B cell (primary cell): Measurements from ENCODE around the gene MYO16. TPM values are rescaled to one million over a fixed set of nuclear protein-coding genes. Genes with fewer than 3 reads are reported as not detected.

Experiments used
- ATAC-seq: fragments of 200-7000 bp; cut with Tn5 transposase; one replicate; pipeline ENCODE4 v1.10.0; 2021; ENCODE audit warnings: low read depth, mild to moderate bottlenecking, moderate number of reproducible peaks, moderate library complexity
- CTCF ChIA-PET: fragments of 350-600 bp; sonication (Branson Sonifier 250); formaldehyde crosslinking; loops from one replicate; lab custom pipeline; 2021; ENCODE audit warnings: antibody characterized with exemption, inconsistent platforms; lab: Charles Lee
- POLR2A ChIA-PET: fragments of 350-600 bp; sonication (Branson Sonifier 250); formaldehyde crosslinking; loops from one replicate; lab custom pipeline; 2021; ENCODE audit warnings: antibody characterized with exemption; lab: Charles Lee
- DNase-seq: peaks from one replicate; pipeline ENCODE4 v3.0.0; 2013
- H2AFZ ChIP-seq: 2 replicates; pipeline ENCODE4 v1.6.1; 2012; ENCODE audit warnings: mild to moderate bottlenecking, low read depth, low read length; ENCODE audit not compliant: insufficient read depth, poor library complexity, severe bottlenecking
- H3K27ac ChIP-seq, 2 donors: 1 replicate in 1 of 2; 2 replicates in 1 of 2; pipeline ENCODE4 v1.5.1; 2012 to 2013; ENCODE audit warnings: low read length in 2 of 2, mild to moderate bottlenecking in 2 of 2, moderate library complexity in 1 of 2
- H3K27me3 ChIP-seq, 4 experiments: fragments of 200-600 bp in 1 of 4; sonication (generic) in 1 of 4; replicated peaks in 1 of 4; 1 replicate in 2 of 4; 2 replicates in 2 of 4; pipeline versions ENCODE4 v1.6.1 to v1.7.0; 2013 to 2016; ENCODE audit warnings: low read length in 3 of 4, mild to moderate bottlenecking in 2 of 4, mixed read lengths in 1 of 4, moderate library complexity in 1 of 4; ENCODE audit not compliant: insufficient read depth in 4 of 4, control insufficient read depth in 3 of 4; ENCODE audit errors: control extremely low read depth in 1 of 4
- H3K36me3 ChIP-seq, 2 experiments: replicated peaks in 1 of 2; 1 replicate in 1 of 2; 2 replicates in 1 of 2; pipeline versions ENCODE4 v1.6.1 to v1.7.1; 2013; ENCODE audit warnings: low read length in 1 of 2; ENCODE audit not compliant: insufficient read depth in 2 of 2, control insufficient read depth in 1 of 2; ENCODE audit errors: control extremely low read depth in 1 of 2, extremely low read depth in 1 of 2
- H3K4me1 ChIP-seq, 2 donors: fragments of 200-600 bp in 1 of 2; sonication (generic) in 1 of 2; 1 replicate in 1 of 2; 2 replicates in 1 of 2; pipeline versions ENCODE4 v1.5.1 to v1.6.1; 2013 to 2017; ENCODE audit warnings: low read length in 2 of 2; ENCODE audit not compliant: control insufficient read depth in 2 of 2, insufficient read depth in 2 of 2
- H3K4me2 ChIP-seq: replicated peaks from 2 replicates; pipeline ENCODE3; 2012; ENCODE audit warnings: mild to moderate bottlenecking, low read depth, low read length; ENCODE audit not compliant: poor library complexity, severe bottlenecking
- H3K4me3 ChIP-seq, 5 experiments: fragments of 200-600 bp in 1 of 5; sonication (generic) in 1 of 5; 1 replicate in 3 of 5; 2 replicates in 2 of 5; pipeline versions ENCODE4 v1.5.1 to v1.7.0; 2011 to 2016; ENCODE audit warnings: low read length in 4 of 5, mild to moderate bottlenecking in 4 of 5, low read depth in 2 of 5, control low read depth in 1 of 5, moderate library complexity in 1 of 5; ENCODE audit not compliant: insufficient read depth in 1 of 5; ENCODE audit errors: control extremely low read depth in 1 of 5, extremely low read depth in 1 of 5
- H3K79me2 ChIP-seq: fragments of 200-600 bp; sonication (generic); one replicate; pipeline ENCODE4 v1.6.0; 2016; ENCODE audit warnings: low read length; ENCODE audit not compliant: control insufficient read depth, insufficient read depth
- H3K9ac ChIP-seq: fragments of 200-600 bp; sonication (generic); 2 replicates; pipeline ENCODE4 v1.6.1; 2017; ENCODE audit warnings: mild to moderate bottlenecking, low read length, moderate library complexity
- H3K9me3 ChIP-seq, 3 donors: one replicate each; pipeline versions ENCODE4 v1.6.1 to v1.7.1; 2013; ENCODE audit warnings: low read length in 2 of 3; ENCODE audit not compliant: control insufficient read depth in 2 of 3, insufficient read depth in 1 of 3; ENCODE audit errors: control extremely low read depth in 1 of 3
- H4K20me1 ChIP-seq: 2 replicates; pipeline ENCODE4 v1.6.0; 2012; ENCODE audit warnings: mild to moderate bottlenecking, low read length; ENCODE audit not compliant: insufficient read depth, control insufficient read depth, poor library complexity, severe bottlenecking
- H3K27ac Mint-ChIP-seq: one replicate; pipeline ENCODE4 v1.8.0; 2021; ENCODE audit warnings: mixed read lengths
- H3K27me3 Mint-ChIP-seq: one replicate; pipeline ENCODE4 v1.8.0; 2021; ENCODE audit warnings: mixed read lengths
- H3K4me1 Mint-ChIP-seq: one replicate; pipeline ENCODE4 v1.8.0; 2021; ENCODE audit warnings: mixed read lengths
- H3K4me3 Mint-ChIP-seq: one replicate; pipeline ENCODE4 v1.8.0; 2021; ENCODE audit warnings: mixed read lengths
- H3K9me3 Mint-ChIP-seq: one replicate; pipeline ENCODE4 v1.8.0; 2022; ENCODE audit warnings: mixed read lengths; ENCODE audit not compliant: insufficient read depth
- EZH2 ChIP-seq: IDR thresholded peaks from 2 replicates; pipeline ENCODE4 v1.6.1; 2012; ENCODE audit warnings: borderline replicate concordance, low read depth, mild to moderate bottlenecking, moderate library complexity, low read length; ENCODE audit not compliant: insufficient read depth, poor library complexity, severe bottlenecking
- WGBS: methylation state at CpG from one replicate; pipeline ENCODE4 v1.1.5; 2013; ENCODE audit warnings: missing lambda C conversion rate; ENCODE audit not compliant: insufficient coverage; 5-methylcytosine and 5-hydroxymethylcytosine counted together
- intact Hi-C: fragments of 100-400 bp; cut with micrococcal nuclease; formaldehyde crosslinking; loops from one replicate; pipeline ENCODE4 v1.10.0; 2022
- polyA plus RNA-seq: library from polyadenylated mRNA; depleted of rRNA; stranded (reverse); fragments of >200 nt; gene quantifications from 2 replicates; pipeline ENCODE4 v1.2.3, GENCODE V29; 2012
- total RNA-seq, 2 donors: library from RNA; stranded (reverse); fragments of 120-200 nt in 1 of 2; gene quantifications; 1 replicate in 1 of 2; 2 replicates in 1 of 2; pipeline versions ENCODE4 v1.2.3 to v1.2.4, GENCODE V29; 2013 to 2022
- TF ChIP-seq, protein P1 (sequence below): fragments of 200-600 bp; IDR thresholded peaks from one replicate; pipeline ENCODE4 v1.8.0; 2022; ENCODE audit warnings: antibody characterized with exemption, mild to moderate bottlenecking

Gene MYO16
- total and polyA plus RNA-seq, 2 donors (not counting 1 experiment from before 2014, with no cell fraction given), result not detected

DNA sequence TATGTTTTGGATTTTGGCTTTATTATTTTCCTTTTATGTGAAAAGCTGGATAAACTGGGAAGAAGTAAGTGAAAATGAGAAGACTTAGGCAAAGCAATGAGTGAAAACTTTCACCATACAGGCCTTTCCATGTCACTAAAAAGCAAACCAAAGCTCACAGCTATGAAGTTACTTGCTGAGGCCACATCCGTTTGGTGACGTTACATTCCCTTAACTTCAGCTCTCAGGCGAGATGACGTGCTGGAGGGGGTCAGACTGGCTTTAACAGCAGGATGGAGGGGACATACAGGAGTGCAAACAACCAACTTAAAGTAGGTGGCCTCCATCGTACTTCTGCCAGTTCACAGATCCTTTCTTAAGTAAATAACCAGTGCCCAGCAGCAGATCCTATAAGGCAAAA lies 522.3 kb downstream of the MYO16 start:
- ChIA-PET CTCF (no interaction called here), POLR2A (no interaction called here)
- DNase-seq (no peak), ATAC-seq (no peak)
- intact Hi-C loops, result no loop called here
- H3K9me3 Mint-ChIP-seq, result no peaks in the 10 kb centered on the region
- Histone ChIP-seq H3K9ac (no peak overlapping the region), H3K27me3 (peaks cover 0 to 5% (median under 1%) of the 10 kb centered on the region in 4 experiments), H3K4me3 (no peak overlapping the region), H3K27ac (no peak overlapping the region), H3K4me1 (no peaks in the 10 kb centered on the region), H3K79me2 (no peaks in the 10 kb centered on the region), H3K4me2 (no peak overlapping the region), H4K20me1 (no peaks in the 10 kb centered on the region), H3K9me3 (no peaks in the 10 kb centered on the region), H3K36me3 (no peaks in the 10 kb centered on the region), H2AFZ (no peak overlapping the region)
- H3K4me1 Mint-ChIP-seq, result no peaks in the 10 kb centered on the region
- TF ChIP-seq, protein P1, sequence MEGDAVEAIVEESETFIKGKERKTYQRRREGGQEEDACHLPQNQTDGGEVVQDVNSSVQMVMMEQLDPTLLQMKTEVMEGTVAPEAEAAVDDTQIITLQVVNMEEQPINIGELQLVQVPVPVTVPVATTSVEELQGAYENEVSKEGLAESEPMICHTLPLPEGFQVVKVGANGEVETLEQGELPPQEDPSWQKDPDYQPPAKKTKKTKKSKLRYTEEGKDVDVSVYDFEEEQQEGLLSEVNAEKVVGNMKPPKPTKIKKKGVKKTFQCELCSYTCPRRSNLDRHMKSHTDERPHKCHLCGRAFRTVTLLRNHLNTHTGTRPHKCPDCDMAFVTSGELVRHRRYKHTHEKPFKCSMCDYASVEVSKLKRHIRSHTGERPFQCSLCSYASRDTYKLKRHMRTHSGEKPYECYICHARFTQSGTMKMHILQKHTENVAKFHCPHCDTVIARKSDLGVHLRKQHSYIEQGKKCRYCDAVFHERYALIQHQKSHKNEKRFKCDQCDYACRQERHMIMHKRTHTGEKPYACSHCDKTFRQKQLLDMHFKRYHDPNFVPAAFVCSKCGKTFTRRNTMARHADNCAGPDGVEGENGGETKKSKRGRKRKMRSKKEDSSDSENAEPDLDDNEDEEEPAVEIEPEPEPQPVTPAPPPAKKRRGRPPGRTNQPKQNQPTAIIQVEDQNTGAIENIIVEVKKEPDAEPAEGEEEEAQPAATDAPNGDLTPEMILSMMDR, result no peak
- no peak for TF ChIP-seq EZH2
- 96% methylated on average over 4 of the region's 5 CpGs for WGBS
- H3K27ac Mint-ChIP-seq, result no peak overlapping the region
- H3K27me3 Mint-ChIP-seq, result peaks cover 24% of the 10 kb centered on the region
- no peak overlapping the region for H3K4me3 Mint-ChIP-seq

DNA sequence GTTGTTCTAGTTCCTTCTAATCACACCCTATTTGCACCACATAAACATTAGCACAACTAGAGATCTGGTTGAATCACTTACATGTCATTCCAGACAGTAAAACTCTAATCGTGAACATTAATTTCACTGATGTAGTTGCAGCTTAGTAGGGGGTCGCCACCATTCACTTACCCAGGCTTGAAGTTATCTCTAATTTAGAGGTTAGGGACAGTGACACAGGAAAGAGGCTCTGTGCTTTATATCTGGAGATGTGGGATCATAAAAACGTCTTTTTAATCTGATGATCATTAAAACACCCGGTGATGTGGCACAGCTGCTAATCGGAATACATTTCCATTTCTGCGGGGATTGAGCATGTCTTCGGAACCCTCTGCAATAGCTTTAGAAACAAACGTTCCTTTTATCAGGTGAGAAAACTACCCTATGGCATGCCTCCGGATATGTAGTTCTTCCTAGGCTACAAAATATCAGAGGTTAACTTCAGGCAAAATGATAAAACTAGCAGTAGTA lies 523.0 kb downstream of the MYO16 start:
- ChIA-PET POLR2A (no interaction called here), CTCF (no interaction called here)
- no peak overlapping the region for H2AFZ ChIP-seq
- H3K79me2 ChIP-seq, result no peaks in the 10 kb centered on the region
- no peak overlapping the region for H3K9ac ChIP-seq
- no peaks in the 10 kb centered on the region for H3K9me3 ChIP-seq
- DNase-seq (no peak), ATAC-seq (no peak)
- intact Hi-C loops, result no loop called here
- H4K20me1 ChIP-seq, result no peaks in the 10 kb centered on the region
- no peak overlapping the region for H3K27ac Mint-ChIP-seq
- H3K36me3 ChIP-seq, result no peaks in the 10 kb centered on the region
- no peak overlapping the region for H3K4me3 ChIP-seq
- H3K27me3 ChIP-seq, result peaks cover 0 to 6% (median 1%) of the 10 kb centered on the region in 4 experiments
- H3K4me3 Mint-ChIP-seq, result no peak overlapping the region
- no peaks in the 10 kb centered on the region for H3K4me1 ChIP-seq
- peaks cover 30% of the 10 kb centered on the region for H3K27me3 Mint-ChIP-seq
- no peak overlapping the region for H3K27ac ChIP-seq
- WGBS, result 100% methylated on average over 7 of the region's 9 CpGs
- no peaks in the 10 kb centered on the region for H3K9me3 Mint-ChIP-seq
- TF ChIP-seq, protein P1, result no peak
- TF ChIP-seq EZH2, result no peak
- H3K4me2 ChIP-seq, result no peak overlapping the region
- no peaks in the 10 kb centered on the region for H3K4me1 Mint-ChIP-seq
